Panc1 (cell line): ENCODE data around the gene SOX18. TPM values are rescaled to one million over a fixed set of nuclear protein-coding genes. Genes with fewer than 3 reads are reported as not detected.

ENCODE experiments used
- ATAC-seq: fragments of 200-7000 bp; cut with Tn5 transposase; 2 replicates; pipeline ENCODE4 v1.9.1; 2020; ENCODE audit warnings: mild to moderate bottlenecking, moderate library complexity
- BruUV-seq: library from RNA; stranded (reverse); fragments of 400-500 nt; replicated peaks from 2 replicates; lab custom pipeline; 2021; lab: Mats Ljungman, UMichigan
- CTCF ChIA-PET: fragments of 300-600 bp; sonication (Branson Sonifier 250); formaldehyde crosslinking; loops from one replicate; lab custom pipeline; 2022; ENCODE audit warnings: antibody characterized with exemption; lab: Charles Lee
- POLR2A ChIA-PET: fragments of 300-600 bp; sonication (Branson Sonifier 250); formaldehyde crosslinking; loops from one replicate; lab custom pipeline; 2022; ENCODE audit warnings: antibody characterized with exemption; lab: Charles Lee
- DNase-seq: peaks from one replicate; pipeline ENCODE4 v3.0.0-alpha.2; 2010; ENCODE audit warnings: low read depth, low spot score
- H3K27ac ChIP-seq: 2 replicates; pipeline ENCODE4 v1.5.1; 2011; ENCODE audit warnings: mild to moderate bottlenecking, low read length, inconsistent platforms
- H3K27me3 ChIP-seq: fragments of 200-500 bp; sonication (Bioruptor generic); 2 replicates; pipeline ENCODE4 v1.6.0; 2014; ENCODE audit warnings: low read length, inconsistent platforms; ENCODE audit not compliant: control insufficient read depth, insufficient read depth
- H3K36me3 ChIP-seq: fragments of 200-500 bp; sonication (Bioruptor generic); 2 replicates; pipeline ENCODE4 v1.5.1; 2014; ENCODE audit warnings: inconsistent platforms, mild to moderate bottlenecking, low read length, moderate library complexity; ENCODE audit not compliant: control insufficient read depth, insufficient read depth
- H3K4me1 ChIP-seq: 2 replicates; pipeline ENCODE4 v1.5.1; 2011; ENCODE audit warnings: inconsistent platforms, mild to moderate bottlenecking, low read length, moderate library complexity; ENCODE audit not compliant: control insufficient read depth, insufficient read depth
- H3K4me3 ChIP-seq, 2 experiments: 2 replicates each; pipeline ENCODE4 v1.5.1; 2011 to 2012; ENCODE audit warnings: low read depth in 2 of 2, low read length in 2 of 2, mild to moderate bottlenecking in 2 of 2, inconsistent platforms in 1 of 2, moderate library complexity in 1 of 2
- H3K9me3 ChIP-seq: fragments of 200-500 bp; sonication (Bioruptor generic); 2 replicates; pipeline ENCODE4 v1.5.1; 2014; ENCODE audit warnings: low read depth, mild to moderate bottlenecking, inconsistent platforms, low read length, moderate library complexity; ENCODE audit not compliant: control insufficient read depth, insufficient read depth
- CTCF ChIP-seq: fragments of 450-650 bp; IDR thresholded peaks from 2 replicates; pipeline ENCODE4 v1.5.1; 2017; ENCODE audit warnings: mild to moderate bottlenecking
- POLR2AphosphoS5 ChIP-seq: IDR thresholded peaks from 2 replicates; pipeline ENCODE4 v1.6.1; 2012; ENCODE audit warnings: mild to moderate bottlenecking, low read depth, low read length, moderate library complexity
- REST ChIP-seq, 2 experiments: IDR thresholded peaks; 2 replicates each; pipeline ENCODE4 v1.6.1; 2011 to 2012; ENCODE audit warnings: low read depth in 2 of 2, control low read depth in 1 of 2, low read length in 1 of 2, mild to moderate bottlenecking in 1 of 2, moderate library complexity in 1 of 2; ENCODE audit not compliant: insufficient read depth in 1 of 2
- SIN3A ChIP-seq: IDR thresholded peaks from 2 replicates; pipeline ENCODE4 v1.6.1; 2012; ENCODE audit warnings: low read depth, mild to moderate bottlenecking, low read length, moderate library complexity, borderline replicate concordance; ENCODE audit not compliant: insufficient read depth
- TCF7L2 ChIP-seq: IDR thresholded peaks from 2 replicates; pipeline ENCODE4 v1.6.1; 2011; ENCODE audit warnings: mild to moderate bottlenecking, low read depth, low read length, inconsistent platforms
- in situ Hi-C: cut with HindIII; loops from 2 replicates; pipeline ENCODE4 v1.10.0; 2016; ENCODE audit warnings: low sequenced_read_pairs, low pct_unique_long_range_greater_than_20kb
- intact Hi-C: fragments of 100-400 bp; cut with micrococcal nuclease; formaldehyde crosslinking; loops from one replicate; pipeline ENCODE4 v1.10.0; 2022; ENCODE audit not compliant: unreplicated experiment
- total RNA-seq: library from RNA; stranded (reverse); gene quantifications from one replicate; pipeline ENCODE4 v1.2.1, GENCODE V29; 2021; ENCODE audit not compliant: unreplicated experiment

Gene SOX18
- total RNA-seq, 1 experiment from 2014 or later, result 18.7 TPM

DNA sequence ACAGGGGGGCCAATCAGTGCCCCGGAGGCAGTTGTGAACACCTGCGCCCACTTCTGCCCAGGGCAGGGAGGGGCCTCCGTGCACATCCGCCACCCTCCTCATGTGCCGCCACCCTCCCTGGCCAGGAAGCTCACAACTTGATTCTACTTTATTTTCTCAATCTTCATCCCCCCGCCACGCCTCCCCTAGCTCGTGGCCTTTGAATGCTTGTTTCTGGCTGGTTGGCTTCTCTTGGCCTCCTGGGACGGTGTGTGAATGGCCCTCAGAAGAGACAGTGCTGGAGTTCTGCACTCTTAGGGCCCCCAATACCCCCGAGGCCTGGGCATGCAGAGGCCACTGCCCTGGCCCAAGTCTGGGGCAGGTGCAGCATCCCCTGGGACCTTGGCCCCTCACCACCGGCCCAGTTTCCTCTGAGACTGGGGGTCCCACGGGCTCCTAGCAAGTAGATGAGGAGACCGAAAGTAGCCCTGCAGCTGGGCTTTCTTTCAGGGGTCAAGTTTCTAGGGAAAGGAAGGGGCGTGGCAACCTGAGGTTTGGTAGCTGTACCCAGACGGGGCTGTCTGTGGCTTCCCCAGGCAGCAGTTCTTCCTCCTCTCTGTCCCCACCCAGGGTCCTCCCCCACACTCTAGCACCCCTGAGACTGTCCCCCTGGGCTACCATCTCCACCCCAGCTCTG lies 28.6 kb upstream of the SOX18 start:
- peak overlapping the region; percentile 87; the same call in 1 of the 2 replicates for H3K27ac ChIP-seq
- H3K9me3 ChIP-seq, result no peaks in the 10 kb centered on the region
- intact Hi-C loops, result no loop called here
- H3K4me3 ChIP-seq, result peak overlapping the region; percentile 78 to 82; a peak in 3 of 4 replicates
- no peaks in the 10 kb centered on the region for H3K36me3 ChIP-seq
- in situ Hi-C loops, result no loop called here
- DNase-seq (no peak), ATAC-seq (no peak)
- H3K27me3 ChIP-seq, result no peaks in the 10 kb centered on the region
- ChIA-PET POLR2A (interaction anchor here (1.0 kb wide), 1 partner anchor 97 kb away, joined by 4 read pairs; the partner anchor contains the start of gene PRPF6), CTCF (interaction anchor here (0.7 kb wide), 1 partner anchor 60 kb away, joined by 6 read pairs; no protein-coding TSS in a partner anchor)
- TF ChIP-seq TCF7L2 (no peak), SIN3A (no peak), CTCF (no peak), POLR2AphosphoS5 (no peak), REST (IDR thresholded peaks at IDR 0.05; ENCODE audit: insufficient read depth in 1 of 2, low read depth in 2 of 2, low read length in 1 of 2) (no peak)
- peaks cover 21% of the 10 kb centered on the region for H3K4me1 ChIP-seq
- TSS peak; percentile 69 for BruUV-seq

DNA sequence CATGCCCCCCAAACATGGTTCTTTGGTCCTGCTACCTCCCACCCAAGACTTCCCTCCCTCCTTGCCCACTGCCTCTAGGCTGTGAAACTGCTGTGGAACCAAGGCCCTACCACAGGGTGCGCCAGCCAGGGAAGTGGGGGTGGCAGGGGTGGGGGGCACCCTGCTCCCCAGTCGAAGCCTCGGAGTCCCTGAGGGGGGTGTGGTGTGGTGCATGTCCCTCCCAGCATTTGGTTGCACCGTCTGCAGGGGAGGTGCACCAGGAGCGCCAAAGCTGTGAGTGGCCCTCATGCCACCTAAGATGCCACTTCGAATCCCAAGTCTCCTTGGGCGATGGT lies 28.1 kb upstream of the SOX18 start:
- in situ Hi-C loops, result no loop called here

More for the DNA sequence above, 28.1 kb upstream of the SOX18 start:
- TF ChIP-seq TCF7L2 (no peak), POLR2AphosphoS5 (no peak), SIN3A (no peak), CTCF (no peak), REST (IDR thresholded peaks at IDR 0.05; ENCODE audit: insufficient read depth in 1 of 2, low read depth in 2 of 2, low read length in 1 of 2) (no peak)
- intact Hi-C loops, result no loop called here
- ChIA-PET CTCF (no interaction called here), POLR2A (interaction anchor here (1.0 kb wide), 1 partner anchor 97 kb away, joined by 4 read pairs; the partner anchor contains the start of gene PRPF6)
- H3K27ac ChIP-seq, result no peak overlapping the region
- H3K4me3 ChIP-seq, result no peak overlapping the region
- peaks cover 21% of the 10 kb centered on the region for H3K4me1 ChIP-seq
- H3K27me3 ChIP-seq, result no peaks in the 10 kb centered on the region
- H3K36me3 ChIP-seq, result no peaks in the 10 kb centered on the region
- DNase-seq (no peak), ATAC-seq (no peak)
- no peaks in the 10 kb centered on the region for H3K9me3 ChIP-seq
- no TSS peak for BruUV-seq
